MM.1S (cell line): ENCODE results near the gene CSF1.

ENCODE experiments used
- DNase-seq: peaks from one replicate; pipeline ENCODE4 v3.0.0-alpha.2; 2015
- H2AFZ ChIP-seq: fragments of 300-600 bp; sonication (generic); 2 replicates; pipeline ENCODE4 v1.6.0; 2016; ENCODE audit warnings: antibody characterized with exemption, low read length
- H3F3A ChIP-seq: fragments of 300-600 bp; sonication (generic); 2 replicates; pipeline ENCODE4 v1.6.1; 2016; ENCODE audit warnings: mild to moderate bottlenecking, antibody characterized with exemption, low read length, moderate library complexity, mixed read lengths; ENCODE audit not compliant: insufficient read depth
- H3K27ac ChIP-seq: fragments of 300-600 bp; sonication (generic); 2 replicates; pipeline ENCODE4 v1.5.1; 2016; ENCODE audit warnings: mild to moderate bottlenecking, low read length
- H3K27me3 ChIP-seq: fragments of 300-600 bp; sonication (generic); replicated peaks from 2 replicates; pipeline ENCODE4 v1.6.0; 2016; ENCODE audit warnings: low read length; ENCODE audit not compliant: insufficient read depth
- H3K36me3 ChIP-seq: fragments of 300-600 bp; sonication (generic); replicated peaks from 2 replicates; pipeline ENCODE4 v1.6.1; 2016; ENCODE audit warnings: mild to moderate bottlenecking, low read length, mixed read lengths; ENCODE audit not compliant: insufficient read depth
- H3K4me1 ChIP-seq: fragments of 300-600 bp; sonication (generic); 2 replicates; pipeline ENCODE4 v1.6.1; 2016; ENCODE audit warnings: low read length, mixed read lengths
- H3K4me2 ChIP-seq: fragments of 300-600 bp; sonication (generic); 2 replicates; pipeline ENCODE4 v1.6.0; 2016; ENCODE audit warnings: low read depth, low read length
- H3K4me3 ChIP-seq: fragments of 300-600 bp; sonication (generic); 2 replicates; pipeline ENCODE4 v1.5.1; 2016; ENCODE audit warnings: low read length, mixed read lengths
- H3K79me2 ChIP-seq: fragments of 300-600 bp; sonication (generic); 2 replicates; pipeline ENCODE4 v1.6.1; 2016; ENCODE audit warnings: mixed run types, low read length, mixed read lengths
- H3K9ac ChIP-seq: fragments of 300-600 bp; sonication (generic); 2 replicates; pipeline ENCODE4 v1.6.1; 2016; ENCODE audit warnings: low read length, mixed read lengths
- H3K9me2 ChIP-seq: fragments of 300-600 bp; sonication (generic); replicated peaks from 2 replicates; pipeline ENCODE4 v1.6.1; 2016; ENCODE audit warnings: mild to moderate bottlenecking, low read length, mixed read lengths; ENCODE audit not compliant: insufficient read depth
- H3K9me3 ChIP-seq: fragments of 300-600 bp; sonication (generic); replicated peaks from 2 replicates; pipeline ENCODE4 v1.6.1; 2016; ENCODE audit warnings: mild to moderate bottlenecking, low read length, mixed read lengths; ENCODE audit not compliant: insufficient read depth
- H4K20me1 ChIP-seq: fragments of 300-600 bp; sonication (generic); 2 replicates; pipeline ENCODE4 v1.6.1; 2016; ENCODE audit warnings: mild to moderate bottlenecking, low read length, moderate library complexity, mixed read lengths; ENCODE audit not compliant: insufficient read depth
- CTCF ChIP-seq: fragments of 300-600 bp; sonication (generic); IDR thresholded peaks from 2 replicates; pipeline ENCODE4 v1.5.1; 2016; ENCODE audit warnings: antibody characterized with exemption, low read length, mixed read lengths
- EZH2 ChIP-seq: fragments of 300-600 bp; sonication (generic); optimal IDR thresholded peaks from 2 replicates; pipeline ENCODE3; 2017; ENCODE audit warnings: low read depth, mild to moderate bottlenecking, antibody characterized with exemption, low read length, mixed read lengths
- EZH2phosphoT487 ChIP-seq: fragments of 300-600 bp; sonication (generic); IDR thresholded peaks from 2 replicates; pipeline ENCODE4 v1.6.1; 2018; ENCODE audit warnings: antibody characterized with exemption, low read length

The CSF1 gene

GRCh38 chr1:109925159-109925990 is 14.7 kb downstream of the CSF1 start:
- H3K79me2 ChIP-seq = peaks cover 14% of the 10 kb centered on the region
- H3K4me3 ChIP-seq = no peak overlapping the region
- no peaks in the 10 kb centered on the region for H3F3A ChIP-seq
- H3K27me3 ChIP-seq = no peaks in the 10 kb centered on the region
- H3K9ac ChIP-seq = no peak overlapping the region
- no peak overlapping the region for H2AFZ ChIP-seq
- no peak overlapping the region for H3K4me2 ChIP-seq
- H4K20me1 ChIP-seq = no peaks in the 10 kb centered on the region
- no peaks in the 10 kb centered on the region for H3K9me2 ChIP-seq
- no peaks in the 10 kb centered on the region for H3K36me3 ChIP-seq
- H3K4me1 ChIP-seq = no peaks in the 10 kb centered on the region
- DNase-seq = no peak
- no peaks in the 10 kb centered on the region for H3K9me3 ChIP-seq
- no peak overlapping the region for H3K27ac ChIP-seq
- no peak for TF ChIP-seq EZH2

- no peak for TF ChIP-seq EZH2
- TF ChIP-seq CTCF = no peak
- no peak for TF ChIP-seq EZH2phosphoT487
- no peak for DNase-seq
- H3K4me2 ChIP-seq = no peak overlapping the region
- peaks cover 14% of the 10 kb centered on the region for H3K79me2 ChIP-seq
- H3F3A ChIP-seq = no peaks in the 10 kb centered on the region
- H3K36me3 ChIP-seq = no peaks in the 10 kb centered on the region
- H3K9me2 ChIP-seq = no peaks in the 10 kb centered on the region
- H3K4me1 ChIP-seq = no peaks in the 10 kb centered on the region
- H3K4me3 ChIP-seq = no peak overlapping the region
- H3K27ac ChIP-seq = no peak overlapping the region
- H3K9ac ChIP-seq = no peak overlapping the region
- no peaks in the 10 kb centered on the region for H3K27me3 ChIP-seq
- no peaks in the 10 kb centered on the region for H4K20me1 ChIP-seq
- no peak overlapping the region for H2AFZ ChIP-seq
- no peaks in the 10 kb centered on the region for H3K9me3 ChIP-seq
Measured at GRCh38 chr1:109926662-109927300, 16.1 kb downstream of the CSF1 start.

- Histone ChIP-seq H4K20me1 (no peaks in the 10 kb centered on the region), H3K9ac (no peak overlapping the region), H3K4me1 (no peaks in the 10 kb centered on the region), H2AFZ (no peak overlapping the region), H3F3A (no peaks in the 10 kb centered on the region), H3K9me3 (no peaks in the 10 kb centered on the region), H3K4me2 (no peak overlapping the region), H3K36me3 (no peaks in the 10 kb centered on the region), H3K4me3 (no peak overlapping the region), H3K9me2 (no peaks in the 10 kb centered on the region), H3K27me3 (no peaks in the 10 kb centered on the region), H3K79me2 (peaks cover 14% of the 10 kb centered on the region), H3K27ac (no peak overlapping the region)
- no peak for DNase-seq
- TF ChIP-seq CTCF = no peak
- no peak for TF ChIP-seq EZH2phosphoT487
- no peak for TF ChIP-seq EZH2
Measured at GRCh38 chr1:109927356-109927755, 16.7 kb downstream of the CSF1 start.

- H2AFZ ChIP-seq = no peak overlapping the region
- no peaks in the 10 kb centered on the region for H3K9me2 ChIP-seq
- no peaks in the 10 kb centered on the region for H3K27me3 ChIP-seq
- no peaks in the 10 kb centered on the region for H3F3A ChIP-seq
- H3K9me3 ChIP-seq = no peaks in the 10 kb centered on the region
- no peak overlapping the region for H3K27ac ChIP-seq
- H3K4me2 ChIP-seq = no peak overlapping the region
- no peaks in the 10 kb centered on the region for H4K20me1 ChIP-seq
- H3K9ac ChIP-seq = no peak overlapping the region
- TF ChIP-seq CTCF (no peak), EZH2phosphoT487 (no peak), EZH2 (no peak)
- no peaks in the 10 kb centered on the region for H3K4me1 ChIP-seq
- no peak overlapping the region for H3K4me3 ChIP-seq
- no peak for DNase-seq
- no peaks in the 10 kb centered on the region for H3K36me3 ChIP-seq
- H3K79me2 ChIP-seq = peaks cover 14% of the 10 kb centered on the region
Measured at GRCh38 chr1:109927911-109928321, 17.3 kb downstream of the CSF1 start.
